Adipocyte (in vitro differentiated cells): ENCODE measurements around the gene CCNC.

Experiments used
- DNase-seq: peaks from one replicate; pipeline ENCODE4 v3.0.0-alpha.2; 2015; ENCODE audit warnings: low read depth
- H3K27me3 ChIP-seq: replicated peaks from 2 replicates; pipeline ENCODE4 v1.7.0; 2013; ENCODE audit warnings: mild to moderate bottlenecking, low read length, moderate library complexity; ENCODE audit not compliant: control insufficient read depth, insufficient read depth
- H3K36me3 ChIP-seq: 2 replicates; pipeline ENCODE4 v1.7.0; 2013; ENCODE audit warnings: low read length, mild to moderate bottlenecking, moderate library complexity; ENCODE audit not compliant: control insufficient read depth, insufficient read depth, severe bottlenecking
- H3K4me1 ChIP-seq: 2 replicates; pipeline ENCODE4 v1.7.0; 2013; ENCODE audit warnings: mild to moderate bottlenecking, low read length, moderate library complexity; ENCODE audit not compliant: control insufficient read depth, insufficient read depth
- H3K4me3 ChIP-seq: 2 replicates; pipeline ENCODE4 v1.7.0; 2013; ENCODE audit warnings: mild to moderate bottlenecking, low read length, moderate library complexity
- H3K9ac ChIP-seq: 2 replicates; pipeline ENCODE4 v1.7.0; 2013; ENCODE audit warnings: mild to moderate bottlenecking, low read length, moderate library complexity
- H3K9me3 ChIP-seq: 2 replicates; pipeline ENCODE4 v1.7.0; 2013; ENCODE audit warnings: mild to moderate bottlenecking, low read length, moderate library complexity; ENCODE audit not compliant: control insufficient read depth

CCNC gene

GRCh38 chr6:99592900-99593299 is 24.4 kb upstream of the CCNC start:
- Histone ChIP-seq H3K4me1 (peaks cover 24% of the 10 kb centered on the region), H3K4me3 (no peak overlapping the region), H3K9ac (no peak overlapping the region), H3K27me3 (peaks cover 66% of the 10 kb centered on the region), H3K36me3 (no peaks in the 10 kb centered on the region), H3K9me3 (peaks cover 4% of the 10 kb centered on the region)
- peak; percentile 26 for DNase-seq

- peaks cover 55% of the 10 kb centered on the region for H3K27me3 ChIP-seq
- H3K36me3 ChIP-seq: no peaks in the 10 kb centered on the region
- no peak overlapping the region for H3K9ac ChIP-seq
- H3K4me1 ChIP-seq: peaks cover 24% of the 10 kb centered on the region
- DNase-seq: no peak
- H3K4me3 ChIP-seq: no peak overlapping the region
- H3K9me3 ChIP-seq: no peaks in the 10 kb centered on the region
Observed at GRCh38 chr6:99591673-99592364, 23.4 kb upstream of the CCNC start.

- Histone ChIP-seq H3K9me3 (no peaks in the 10 kb centered on the region), H3K4me3 (no peak overlapping the region), H3K4me1 (peaks cover 24% of the 10 kb centered on the region), H3K36me3 (no peaks in the 10 kb centered on the region), H3K9ac (no peak overlapping the region), H3K27me3 (peaks cover 47% of the 10 kb centered on the region)
- DNase-seq: no peak
Observed at GRCh38 chr6:99590728-99591672, 22.5 kb upstream of the CCNC start.

- H3K36me3 ChIP-seq: no peaks in the 10 kb centered on the region
- DNase-seq: no peak
Observed at GRCh38 chr6:99589907-99590493, 21.5 kb upstream of the CCNC start.

GRCh38 chr6:99589290-99589672 is 20.8 kb upstream of the CCNC start:
- Histone ChIP-seq H3K9me3 (no peaks in the 10 kb centered on the region), H3K27me3 (peaks cover 38% of the 10 kb centered on the region), H3K9ac (no peak overlapping the region), H3K36me3 (no peaks in the 10 kb centered on the region), H3K4me3 (peak overlapping the region; percentile 76), H3K4me1 (peaks cover 24% of the 10 kb centered on the region)
- peak; percentile 43 for DNase-seq

More at GRCh38 chr6:99589907-99590493, 21.5 kb upstream of the CCNC start:
- H3K9me3 ChIP-seq: no peaks in the 10 kb centered on the region
- H3K4me1 ChIP-seq: peaks cover 24% of the 10 kb centered on the region
- H3K27me3 ChIP-seq: peaks cover 38% of the 10 kb centered on the region
- no peak overlapping the region for H3K4me3 ChIP-seq
- no peak overlapping the region for H3K9ac ChIP-seq

GRCh38 chr6:99588618-99589289 is 20.3 kb upstream of the CCNC start:
- Histone ChIP-seq H3K36me3 (no peaks in the 10 kb centered on the region), H3K9me3 (no peaks in the 10 kb centered on the region), H3K4me1 (peaks cover 24% of the 10 kb centered on the region), H3K4me3 (peak overlapping the region; percentile 76), H3K9ac (no peak overlapping the region), H3K27me3 (peaks cover 38% of the 10 kb centered on the region)
- DNase-seq: peak; percentile 69

- no peak for DNase-seq
- H3K4me1 ChIP-seq: peaks cover 20% of the 10 kb centered on the region
- no peaks in the 10 kb centered on the region for H3K9me3 ChIP-seq
- peaks cover 35% of the 10 kb centered on the region for H3K27me3 ChIP-seq
- no peak overlapping the region for H3K9ac ChIP-seq
- no peaks in the 10 kb centered on the region for H3K36me3 ChIP-seq
- no peak overlapping the region for H3K4me3 ChIP-seq
Observed at GRCh38 chr6:99587792-99588191, 19.3 kb upstream of the CCNC start.

- Histone ChIP-seq H3K4me3 (no peak overlapping the region), H3K4me1 (no peaks in the 10 kb centered on the region), H3K27me3 (no peaks in the 10 kb centered on the region), H3K9ac (no peak overlapping the region), H3K9me3 (no peaks in the 10 kb centered on the region), H3K36me3 (no peaks in the 10 kb centered on the region)
- no peak for DNase-seq
Observed at GRCh38 chr6:99579781-99580180, 11.3 kb upstream of the CCNC start.

- no peak for DNase-seq
- Histone ChIP-seq H3K4me3 (no peak overlapping the region), H3K9ac (no peak overlapping the region), H3K36me3 (no peaks in the 10 kb centered on the region), H3K4me1 (no peaks in the 10 kb centered on the region), H3K9me3 (no peaks in the 10 kb centered on the region), H3K27me3 (no peaks in the 10 kb centered on the region)
Observed at GRCh38 chr6:99575544-99576227, 7.2 kb upstream of the CCNC start.

- no peaks in the 10 kb centered on the region for H3K9me3 ChIP-seq
- no peaks in the 10 kb centered on the region for H3K27me3 ChIP-seq
- H3K4me1 ChIP-seq: no peaks in the 10 kb centered on the region
- H3K36me3 ChIP-seq: no peaks in the 10 kb centered on the region
- H3K4me3 ChIP-seq: no peak overlapping the region
- no peak overlapping the region for H3K9ac ChIP-seq
- DNase-seq: no peak
Observed at GRCh38 chr6:99573980-99574617, 5.6 kb upstream of the CCNC start.
